Endodermal cell (in vitro differentiated cells): ENCODE data around the gene NACC2. TPM values are rescaled to one million over a fixed set of nuclear protein-coding genes. Genes with fewer than 3 reads are reported as not detected.

Source experiments
- DNase-seq: peaks from one replicate; pipeline ENCODE4 v3.0.0-alpha.2; 2017
- H3K27ac ChIP-seq: 2 replicates; pipeline ENCODE4 v1.5.1; 2013; ENCODE audit warnings: mild to moderate bottlenecking, low read depth, low read length, moderate library complexity
- H3K27me3 ChIP-seq: 2 replicates; pipeline ENCODE4 v1.6.1; 2013; ENCODE audit warnings: mild to moderate bottlenecking, low read length, moderate library complexity; ENCODE audit not compliant: insufficient read depth, control insufficient read depth, poor library complexity, severe bottlenecking
- H3K36me3 ChIP-seq: 2 replicates; pipeline ENCODE4 v1.7.0; 2013; ENCODE audit warnings: mild to moderate bottlenecking, low read length, moderate library complexity; ENCODE audit not compliant: control insufficient read depth, insufficient read depth
- H3K4me1 ChIP-seq: one replicate; pipeline ENCODE4 v1.7.0; 2013; ENCODE audit warnings: low read length; ENCODE audit not compliant: control insufficient read depth, insufficient read depth
- H3K4me3 ChIP-seq: 2 replicates; pipeline ENCODE4 v1.5.1; 2013; ENCODE audit warnings: mild to moderate bottlenecking, low read length, moderate library complexity
- H3K9ac ChIP-seq: 2 replicates; pipeline ENCODE4 v1.6.1; 2013; ENCODE audit warnings: mild to moderate bottlenecking, low read length, moderate library complexity; ENCODE audit not compliant: poor library complexity, severe bottlenecking; ENCODE audit errors: extremely low read depth
- H3K9me3 ChIP-seq: 2 replicates; pipeline ENCODE4 v1.6.1; 2013; ENCODE audit warnings: mild to moderate bottlenecking, low read length, moderate library complexity; ENCODE audit not compliant: control insufficient read depth
- H3K27ac Mint-ChIP-seq: 2 replicates; pipeline ENCODE4 v1.8.0; 2020; ENCODE audit warnings: mixed read lengths
- H3K27me3 Mint-ChIP-seq: 2 replicates; pipeline ENCODE4 v1.8.0; 2021; ENCODE audit warnings: mild to moderate bottlenecking, mixed read lengths; ENCODE audit not compliant: insufficient read depth
- H3K36me3 Mint-ChIP-seq: 2 replicates; pipeline ENCODE4 v1.8.0; 2020; ENCODE audit warnings: low read depth, mixed read lengths
- H3K4me1 Mint-ChIP-seq: 2 replicates; pipeline ENCODE4 v1.8.0; 2020; ENCODE audit warnings: mixed read lengths
- H3K4me3 Mint-ChIP-seq: 2 replicates; pipeline ENCODE4 v1.8.0; 2020; ENCODE audit warnings: mild to moderate bottlenecking, moderate library complexity, mixed read lengths
- H3K9me3 Mint-ChIP-seq: 2 replicates; pipeline ENCODE4 v1.8.0; 2020; ENCODE audit warnings: mild to moderate bottlenecking, mixed read lengths
- WGBS, 2 experiments: methylation state at CpG; one replicate each; pipeline versions ENCODE4 v1.1.5 to v1.1.7; 2013; ENCODE audit warnings: missing lambda C conversion rate in 2 of 2, mixed read lengths in 1 of 2; ENCODE audit not compliant: insufficient coverage in 1 of 2, insufficient read length in 1 of 2; 5-methylcytosine and 5-hydroxymethylcytosine counted together
- total RNA-seq, 2 donors: library from RNA; stranded (reverse); fragmentation: NEBNext Ultra II Directional in 1 of 2; extraction: Animal tissue kit (Norgen Biotek cat#: 25700) in 1 of 2; gene quantifications; 2 replicates in 1 of 2; 3 replicates in 1 of 2; pipeline ENCODE4 v1.2.1, GENCODE V29; 2021
- TF ChIP-seq, protein P1 (sequence below): fragments of 200-600 bp; sonication (generic); conservative IDR thresholded peaks from 2 replicates; pipeline ENCODE4 v1.5.0; 2021; ENCODE audit warnings: antibody characterized with exemption, mild to moderate bottlenecking

The NACC2 gene
- total RNA-seq, 2 donors from 2014 or later: 12.4 to 16.7 TPM

DNA sequence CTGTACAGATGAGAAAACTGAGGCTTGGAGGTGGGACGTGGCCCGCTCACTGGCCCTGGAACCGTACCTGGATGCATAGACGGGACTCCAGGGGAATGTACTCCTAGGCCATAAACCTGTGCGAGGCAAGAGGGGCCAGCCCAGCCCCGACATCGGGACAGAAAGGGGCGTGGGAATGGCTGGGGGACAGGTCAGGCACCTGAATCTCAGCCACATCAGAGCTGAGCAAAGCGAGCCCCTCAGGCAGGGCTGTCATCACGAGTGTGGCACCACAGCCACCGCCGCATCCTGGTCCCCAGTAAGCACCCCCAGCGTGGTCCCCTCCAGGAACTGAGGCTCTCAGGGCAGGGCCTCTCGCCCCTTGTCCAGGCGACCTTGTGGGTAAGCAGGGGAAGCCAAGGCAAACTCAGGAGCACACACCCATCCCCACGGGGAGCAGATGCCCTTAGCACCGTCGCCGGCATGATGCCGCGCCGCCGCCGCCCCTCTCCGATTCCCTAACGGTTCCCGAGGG, 16.5 kb downstream of the NACC2 start:
- Histone ChIP-seq H3K36me3 (no peaks in the 10 kb centered on the region), H3K9me3 (no peaks in the 10 kb centered on the region), H3K4me3 (no peak overlapping the region), H3K4me1 (no peaks in the 10 kb centered on the region), H3K27me3 (no peaks in the 10 kb centered on the region), H3K9ac (no peak overlapping the region), H3K27ac (no peak overlapping the region)
- no peak overlapping the region for H3K27ac Mint-ChIP-seq
- no peak for DNase-seq
- H3K36me3 Mint-ChIP-seq: peaks cover 8% of the 10 kb centered on the region
- WGBS, 2 experiments: 88 to 92% methylated on average over 15 to 27 of the region's 27 CpGs
- no peaks in the 10 kb centered on the region for H3K4me1 Mint-ChIP-seq
- H3K27me3 Mint-ChIP-seq: no peaks in the 10 kb centered on the region
- no peak overlapping the region for H3K4me3 Mint-ChIP-seq
- no peaks in the 10 kb centered on the region for H3K9me3 Mint-ChIP-seq
- TF ChIP-seq, protein P1, sequence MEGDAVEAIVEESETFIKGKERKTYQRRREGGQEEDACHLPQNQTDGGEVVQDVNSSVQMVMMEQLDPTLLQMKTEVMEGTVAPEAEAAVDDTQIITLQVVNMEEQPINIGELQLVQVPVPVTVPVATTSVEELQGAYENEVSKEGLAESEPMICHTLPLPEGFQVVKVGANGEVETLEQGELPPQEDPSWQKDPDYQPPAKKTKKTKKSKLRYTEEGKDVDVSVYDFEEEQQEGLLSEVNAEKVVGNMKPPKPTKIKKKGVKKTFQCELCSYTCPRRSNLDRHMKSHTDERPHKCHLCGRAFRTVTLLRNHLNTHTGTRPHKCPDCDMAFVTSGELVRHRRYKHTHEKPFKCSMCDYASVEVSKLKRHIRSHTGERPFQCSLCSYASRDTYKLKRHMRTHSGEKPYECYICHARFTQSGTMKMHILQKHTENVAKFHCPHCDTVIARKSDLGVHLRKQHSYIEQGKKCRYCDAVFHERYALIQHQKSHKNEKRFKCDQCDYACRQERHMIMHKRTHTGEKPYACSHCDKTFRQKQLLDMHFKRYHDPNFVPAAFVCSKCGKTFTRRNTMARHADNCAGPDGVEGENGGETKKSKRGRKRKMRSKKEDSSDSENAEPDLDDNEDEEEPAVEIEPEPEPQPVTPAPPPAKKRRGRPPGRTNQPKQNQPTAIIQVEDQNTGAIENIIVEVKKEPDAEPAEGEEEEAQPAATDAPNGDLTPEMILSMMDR: no peak

DNA sequence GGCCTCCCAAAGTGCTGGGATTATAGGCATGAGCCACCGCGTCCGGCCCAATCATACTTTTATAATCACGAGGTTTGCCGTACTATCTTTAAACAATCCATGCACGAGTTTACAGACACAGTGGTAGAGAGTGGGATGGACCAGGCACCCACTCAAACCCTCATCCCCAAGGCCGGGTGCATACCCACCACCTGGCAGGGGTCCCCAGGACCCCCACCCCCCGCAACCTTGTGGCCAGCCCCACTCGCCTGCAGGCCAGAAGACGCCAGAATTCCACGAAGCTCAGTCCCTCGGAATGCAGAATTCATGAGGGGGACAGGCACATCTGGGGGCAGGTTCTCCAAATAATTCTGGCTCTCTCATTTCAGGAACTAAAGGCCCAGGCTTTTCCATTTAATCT, 17.1 kb downstream of the NACC2 start:
- H3K36me3 Mint-ChIP-seq: peaks cover 8% of the 10 kb centered on the region
- H3K27ac Mint-ChIP-seq: no peak overlapping the region
- no peaks in the 10 kb centered on the region for H3K27me3 Mint-ChIP-seq
- no peak overlapping the region for H3K4me3 Mint-ChIP-seq
- H3K27me3 ChIP-seq: no peaks in the 10 kb centered on the region
- 93 to 95% methylated on average over 11 to 12 of the region's 12 CpGs for WGBS, 2 experiments
- TF ChIP-seq, protein P1: no peak
- no peak for DNase-seq
- no peaks in the 10 kb centered on the region for H3K4me1 Mint-ChIP-seq
- no peaks in the 10 kb centered on the region for H3K9me3 ChIP-seq
- H3K36me3 ChIP-seq: no peaks in the 10 kb centered on the region
- no peak overlapping the region for H3K27ac ChIP-seq
- H3K9me3 Mint-ChIP-seq: no peaks in the 10 kb centered on the region
- no peak overlapping the region for H3K9ac ChIP-seq
- H3K4me1 ChIP-seq: no peaks in the 10 kb centered on the region
- H3K4me3 ChIP-seq: no peak overlapping the region

DNA sequence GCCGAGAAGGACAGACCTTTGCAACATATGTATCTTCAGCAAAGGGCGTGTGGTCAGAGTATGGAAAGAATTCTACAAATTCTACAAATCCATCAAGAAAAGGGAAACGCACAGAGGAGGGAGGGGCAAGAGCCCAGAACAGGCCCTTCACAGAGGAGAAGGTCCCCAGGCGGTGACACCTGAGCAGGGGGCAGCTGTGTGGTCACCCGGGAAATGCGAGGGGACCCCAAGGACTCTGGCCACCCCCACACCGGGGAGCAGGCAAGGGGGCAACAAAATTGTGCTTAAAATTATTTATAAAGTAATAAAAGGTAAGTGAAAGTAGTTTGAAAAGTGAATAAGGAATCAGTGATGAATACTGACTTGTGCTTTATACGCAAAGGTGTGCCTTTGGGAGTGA, 17.6 kb downstream of the NACC2 start:
- no peaks in the 10 kb centered on the region for H3K36me3 ChIP-seq
- H3K27me3 ChIP-seq: no peaks in the 10 kb centered on the region
- 89 to 98% methylated on average over 6 to 8 of the region's 8 CpGs for WGBS, 2 experiments
- DNase-seq: no peak
- no peak overlapping the region for H3K9ac ChIP-seq
- no peak overlapping the region for H3K27ac ChIP-seq
- H3K4me1 ChIP-seq: no peaks in the 10 kb centered on the region
- Mint-ChIP-seq H3K4me1 (no peaks in the 10 kb centered on the region), H3K4me3 (no peak overlapping the region), H3K27ac (no peak overlapping the region), H3K36me3 (peaks cover 8% of the 10 kb centered on the region), H3K27me3 (no peaks in the 10 kb centered on the region), H3K9me3 (no peaks in the 10 kb centered on the region)
- H3K9me3 ChIP-seq: no peaks in the 10 kb centered on the region
- no peak overlapping the region for H3K4me3 ChIP-seq
- TF ChIP-seq, protein P1: no peak
